HG03103 (cell line): ENCODE results near the gene KCNK4.
"Not testable (repeated sequence)": the region's sequence is repeated elsewhere in the genome, so short reads cannot be mapped to it uniquely, and the experiment has no call there.

Source experiments
- ATAC-seq: cut with Tn5 transposase; IDR thresholded peaks from one replicate; pipeline ENCODE4 v1.9.1; 2021; ENCODE audit warnings: low read depth; ENCODE audit not compliant: unreplicated experiment

Gene KCNK4

DNA sequence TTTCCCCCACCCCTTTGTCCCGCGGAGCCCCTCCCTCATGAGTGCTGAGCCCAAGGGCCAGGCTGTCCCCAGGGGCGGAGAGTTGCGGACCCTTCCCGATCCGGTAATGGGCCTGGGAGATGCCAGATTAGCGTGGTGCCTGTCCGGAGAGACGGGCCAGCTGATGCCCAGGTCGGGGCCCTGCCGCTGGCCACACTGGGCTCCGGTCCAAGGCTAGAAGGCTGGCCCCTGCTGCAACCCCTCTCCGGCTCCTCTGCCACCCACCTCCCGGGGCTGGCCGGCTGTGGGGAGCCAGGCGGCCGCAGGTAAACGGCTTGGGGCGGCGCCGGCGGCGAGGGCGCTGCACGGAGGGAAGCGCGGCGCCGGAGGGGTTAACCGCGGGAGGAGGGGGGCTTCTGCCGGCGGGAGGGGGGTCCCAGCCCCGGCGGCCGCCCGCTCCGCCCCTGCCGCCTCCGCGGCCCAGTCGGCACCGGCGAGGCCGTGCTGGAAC is at the start of gene KCNK4:
Gene KCNK4 (plus strand): TSS at position 41 of the 490 bp plus-strand sequence. CDS start 1,717 bp downstream, outside the sequence.
- no peak for ATAC-seq

DNA sequence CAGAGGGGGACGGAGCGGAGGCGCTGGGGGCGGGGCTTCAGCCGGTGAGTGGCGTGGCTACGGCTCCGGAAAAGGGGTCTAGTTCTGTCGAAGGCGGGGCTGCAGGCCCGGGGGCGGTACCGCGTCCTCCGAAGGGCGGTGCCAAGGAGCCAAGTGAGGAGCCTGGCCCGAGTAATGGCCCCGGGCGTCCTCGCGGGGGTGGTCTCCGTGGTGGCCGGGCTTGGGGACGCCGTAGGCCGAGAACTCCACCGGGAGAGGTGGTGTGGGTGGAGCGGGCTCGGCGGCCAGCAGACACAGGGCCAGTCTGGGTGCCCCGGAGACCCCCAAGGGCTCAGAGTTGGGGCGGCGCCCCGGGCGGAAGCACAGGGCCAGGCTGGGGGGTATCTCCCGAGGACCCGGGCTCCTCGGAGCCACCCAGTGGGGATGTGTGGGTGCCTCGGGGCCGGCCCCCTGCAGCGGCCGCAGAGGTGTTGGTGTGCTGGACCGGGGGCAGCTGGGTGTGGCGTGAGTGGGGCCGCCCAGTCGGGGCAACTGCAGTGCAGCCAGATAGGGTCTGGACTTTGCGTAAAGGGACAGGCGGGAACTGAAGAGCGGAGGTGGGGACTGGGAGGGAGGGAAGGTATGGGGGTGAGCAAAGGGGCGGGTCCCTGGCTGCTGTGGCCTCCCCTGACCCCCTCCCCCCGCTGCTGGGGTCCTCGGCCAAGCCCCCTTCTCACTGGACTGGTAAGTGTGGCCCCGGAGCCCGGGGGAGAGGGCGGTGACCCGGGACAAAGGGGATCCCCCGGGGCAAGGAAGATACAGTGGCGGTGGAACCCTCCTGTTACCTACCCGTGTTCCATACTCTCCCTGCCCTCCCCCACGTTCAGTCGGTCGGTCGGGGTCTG is 49.4 kb upstream of the KCNK4 start:
- peak; percentile 2 for ATAC-seq

DNA sequence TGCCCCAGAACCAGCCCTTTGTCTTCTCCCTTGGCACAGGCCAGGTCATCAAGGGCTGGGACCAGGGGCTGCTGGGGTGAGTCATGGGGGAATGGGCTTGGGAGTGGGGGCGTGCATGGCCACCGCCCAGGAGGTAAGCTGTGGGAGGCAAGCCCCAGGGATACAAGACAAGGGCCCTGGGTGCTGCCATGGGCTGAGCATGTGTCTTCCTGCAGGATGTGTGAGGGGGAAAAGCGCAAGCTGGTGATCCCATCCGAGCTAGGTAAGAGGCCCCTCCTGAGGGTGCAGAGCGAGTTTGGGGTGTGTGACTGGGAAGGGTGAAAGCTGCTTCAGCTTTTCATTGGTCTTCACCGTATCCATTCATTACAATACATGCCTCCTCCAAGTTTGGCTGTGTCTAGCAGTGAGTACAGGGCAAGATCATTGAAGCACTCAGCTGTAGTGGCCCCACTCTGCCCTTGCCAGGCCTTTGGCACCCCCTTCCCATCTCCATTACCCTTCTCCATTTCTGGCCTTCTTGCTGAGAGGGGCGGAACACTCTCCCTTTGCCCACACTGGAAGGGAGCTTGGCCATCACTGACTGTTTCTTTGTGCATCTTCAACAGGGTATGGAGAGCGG is 47.8 kb upstream of the KCNK4 start:
- no peak for ATAC-seq

DNA sequence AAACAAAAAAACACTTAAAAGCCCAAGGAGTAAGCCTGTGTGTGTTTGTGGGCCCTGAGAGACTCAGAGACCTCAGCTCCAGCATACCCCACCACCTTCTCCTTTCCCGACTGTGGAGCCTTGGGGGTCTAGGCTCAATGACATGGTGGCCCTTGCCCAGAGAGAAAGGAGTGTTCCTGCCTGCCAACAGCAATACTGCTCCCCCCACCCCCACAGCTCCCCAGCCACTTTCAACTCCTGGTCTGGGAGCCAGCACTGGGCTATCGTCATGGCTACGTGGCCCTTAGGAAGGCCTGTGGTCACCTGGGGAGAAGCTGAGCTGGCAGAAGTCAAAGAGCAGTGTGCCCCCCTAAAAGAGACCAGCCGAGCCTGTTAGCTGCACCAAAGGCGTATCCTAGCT is 47.0 kb upstream of the KCNK4 start:
- ATAC-seq, result no peak

DNA sequence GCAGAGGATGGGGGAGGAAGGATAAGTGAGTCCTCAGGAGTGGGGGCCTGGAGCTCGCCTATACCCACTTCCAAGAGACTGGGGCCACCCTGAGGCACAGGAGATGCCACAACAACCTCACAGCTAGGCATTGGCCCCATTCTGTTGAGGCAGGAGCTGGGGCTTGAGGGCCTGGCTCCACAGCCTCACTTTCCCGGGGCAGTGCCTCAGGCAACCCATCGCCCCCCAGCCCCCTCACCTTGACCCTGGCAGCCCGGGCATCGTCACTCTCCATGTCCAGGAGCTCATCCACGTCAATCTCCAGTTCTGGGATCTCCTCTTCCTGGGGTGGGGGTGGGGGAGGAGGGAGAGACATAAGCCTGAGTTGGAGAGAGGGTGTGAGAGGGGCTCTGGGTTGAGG is 46.1 kb upstream of the KCNK4 start:
- ATAC-seq, result no peak

DNA sequence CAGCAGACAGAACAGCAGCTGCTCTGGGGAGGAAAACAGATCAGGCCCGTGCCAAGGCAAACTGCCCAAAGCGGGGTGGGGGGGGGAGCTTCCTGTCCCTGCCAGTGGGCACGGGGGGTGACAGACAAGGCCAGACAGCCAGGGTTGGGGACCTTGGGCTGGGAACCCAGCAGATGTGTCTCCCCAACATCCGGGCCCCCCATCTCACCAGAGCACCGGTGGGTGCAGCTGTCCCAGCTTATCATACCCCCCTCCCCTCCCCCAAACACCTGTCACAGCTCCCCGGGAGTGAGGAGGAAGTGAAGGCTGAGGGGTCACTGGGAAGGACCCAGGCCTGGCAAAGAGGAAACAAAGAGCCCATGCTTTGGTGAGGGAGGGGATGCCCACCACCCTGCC is 45.7 kb upstream of the KCNK4 start:
- ATAC-seq, result no peak

DNA sequence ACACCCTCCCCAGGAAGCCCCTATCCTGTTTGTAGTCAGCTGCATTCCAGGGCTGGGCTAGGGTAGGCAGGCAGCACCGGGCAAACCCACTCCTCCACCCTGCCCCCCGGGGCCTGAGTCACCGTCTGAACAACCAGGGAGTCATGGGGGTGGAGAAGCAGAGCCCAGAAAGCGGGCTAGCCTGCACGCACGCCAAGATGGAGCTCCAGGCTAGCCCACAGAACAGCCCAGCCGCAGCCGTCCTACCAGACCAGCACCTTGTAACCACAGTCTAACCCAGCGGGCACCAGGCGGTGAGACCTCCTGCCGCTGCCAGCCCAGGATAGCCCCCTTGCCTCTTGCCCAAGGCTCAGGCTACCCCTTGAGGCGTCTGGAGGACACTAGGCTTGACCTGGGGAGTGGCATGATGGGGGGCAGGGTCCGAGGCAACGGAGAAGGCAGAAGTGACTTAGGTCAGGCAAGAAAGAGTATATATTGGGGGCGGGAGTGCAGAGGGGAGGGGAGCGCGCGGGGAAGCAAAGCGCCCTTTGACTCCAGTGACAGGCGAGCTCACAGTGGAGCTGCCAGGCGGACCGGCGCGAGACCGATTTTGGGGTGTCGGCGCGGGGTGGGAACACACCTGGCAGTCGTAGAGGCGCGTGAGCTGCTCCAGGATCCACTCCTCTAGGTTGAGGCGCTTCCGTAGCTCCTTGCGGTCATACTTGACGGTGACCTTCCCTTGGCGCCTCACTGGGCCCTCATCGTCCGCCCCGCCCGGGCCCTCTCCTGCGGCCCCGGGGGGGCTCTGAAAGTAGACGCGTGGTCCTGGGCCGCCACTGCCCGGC is 45.1 kb upstream of the KCNK4 start:
- no peak for ATAC-seq

DNA sequence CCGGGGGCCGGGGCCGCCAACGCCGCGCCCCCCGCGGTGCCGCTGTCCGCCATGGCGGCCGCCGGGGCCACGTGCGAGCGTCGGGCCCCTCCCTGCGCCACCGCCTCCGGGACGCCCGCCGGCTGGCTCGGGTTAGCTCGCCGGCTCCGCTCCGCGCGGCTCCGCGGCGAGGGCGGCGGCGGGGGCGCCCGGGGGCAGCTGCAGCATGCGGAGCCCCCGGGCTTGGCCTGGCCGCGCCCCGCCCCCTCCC is 44.6 kb upstream of the KCNK4 start:
- not testable (repeated sequence) for ATAC-seq

DNA sequence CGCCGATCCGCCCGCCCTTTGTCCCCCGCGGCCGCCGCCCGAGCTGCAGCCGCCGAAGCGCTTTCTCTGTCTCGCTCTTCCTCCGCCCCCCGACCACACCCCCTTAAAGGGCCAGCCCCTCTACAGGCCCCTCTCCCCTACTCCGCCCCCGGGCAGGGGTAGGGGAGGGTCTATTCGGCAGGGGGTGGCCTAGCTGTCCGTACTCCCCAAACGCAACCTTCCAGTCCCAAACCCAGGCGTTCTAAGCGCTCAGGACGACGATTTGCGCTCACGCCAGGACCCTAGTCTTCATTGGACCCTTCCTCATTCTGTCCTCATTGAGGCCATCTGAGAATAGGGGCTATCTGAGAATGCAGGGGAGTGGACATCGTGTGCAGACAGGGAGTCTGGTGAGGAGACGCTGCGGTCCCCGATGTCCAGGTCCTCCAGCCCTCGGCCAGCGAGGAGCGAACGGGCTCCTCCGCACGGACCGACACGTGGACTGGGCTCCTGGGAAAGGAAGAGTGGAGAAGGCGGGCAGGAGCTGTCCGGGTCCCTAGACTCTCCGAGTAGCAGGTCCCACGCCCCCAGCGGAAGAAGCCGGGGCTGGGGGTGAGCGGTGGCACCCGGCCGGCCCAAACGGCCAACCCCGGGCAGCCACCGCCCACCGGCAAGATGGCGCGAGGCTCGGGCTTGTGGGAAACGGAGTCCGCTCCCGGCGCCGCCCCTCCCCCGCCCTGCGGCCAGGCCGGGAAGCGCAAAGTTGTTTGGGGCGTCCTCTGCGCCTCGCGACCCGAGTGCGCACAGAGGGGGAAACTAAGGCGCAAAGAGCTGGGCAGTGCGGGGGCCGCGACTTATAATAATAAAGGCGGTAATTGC is 44.0 kb upstream of the KCNK4 start, which contains the start of gene PPP1R14B:
Gene PPP1R14B (minus strand): TSS at position 73 of the 858 bp plus-strand sequence. CDS start 270 bp downstream, outside the sequence.
- no peak for ATAC-seq

DNA sequence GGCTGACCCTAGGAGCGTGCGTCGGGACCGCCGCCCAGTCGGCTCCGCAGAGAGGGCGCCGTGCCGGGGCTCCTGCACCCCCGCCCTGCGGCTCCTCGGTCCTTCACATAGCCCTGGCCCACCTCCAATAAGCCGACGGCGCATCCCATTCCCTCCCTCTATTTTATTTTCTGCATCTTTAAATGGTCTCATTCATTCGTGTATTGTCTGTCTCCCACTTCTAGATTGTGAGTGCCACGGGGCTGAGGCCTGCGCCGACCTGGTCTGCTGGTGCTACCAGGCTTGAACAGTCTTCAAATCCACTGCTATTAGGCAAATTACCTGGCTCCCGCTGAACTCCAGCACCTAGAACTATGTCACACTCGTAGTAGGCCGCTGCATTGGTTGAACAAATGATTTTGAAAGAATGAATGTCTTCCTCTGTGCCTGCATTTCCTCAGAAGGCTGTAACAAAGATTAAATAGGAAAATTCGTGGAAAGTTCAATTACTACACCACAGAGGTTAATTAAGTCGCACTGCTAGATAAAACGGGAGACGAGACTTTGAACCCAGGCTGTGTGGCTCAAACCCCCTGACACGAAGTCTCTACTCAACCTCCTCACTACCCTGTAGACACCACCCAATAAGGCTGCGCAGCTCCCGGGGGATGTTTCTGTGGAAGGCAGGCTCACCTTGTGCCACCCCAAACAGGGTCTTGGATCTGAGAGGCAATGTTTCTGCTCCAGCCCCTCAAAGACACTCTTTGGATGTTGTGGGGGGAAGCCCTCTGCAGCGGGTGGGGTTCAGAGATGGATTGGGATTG is 43.2 kb upstream of the KCNK4 start:
- no peak for ATAC-seq

DNA sequence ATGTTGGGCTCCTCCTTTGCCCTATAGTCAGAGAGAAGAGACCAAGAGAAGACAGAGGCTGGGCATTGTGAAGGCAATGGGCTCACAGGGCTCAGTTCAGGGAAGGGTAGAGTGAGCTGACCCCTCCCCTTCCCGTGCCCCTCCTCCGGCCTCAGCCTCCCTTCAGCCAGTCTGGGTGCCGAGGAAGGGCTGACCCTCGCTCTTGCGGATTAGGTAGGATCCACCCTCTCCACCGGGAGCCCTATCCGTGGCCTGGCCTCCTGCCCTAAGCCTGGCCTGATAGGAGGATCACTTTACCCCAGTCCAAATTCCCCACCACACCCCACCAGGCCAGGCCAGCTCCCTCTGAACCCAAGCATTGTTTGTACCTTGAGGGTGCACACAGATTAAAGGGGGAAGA is 42.5 kb upstream of the KCNK4 start:
- no peak for ATAC-seq

DNA sequence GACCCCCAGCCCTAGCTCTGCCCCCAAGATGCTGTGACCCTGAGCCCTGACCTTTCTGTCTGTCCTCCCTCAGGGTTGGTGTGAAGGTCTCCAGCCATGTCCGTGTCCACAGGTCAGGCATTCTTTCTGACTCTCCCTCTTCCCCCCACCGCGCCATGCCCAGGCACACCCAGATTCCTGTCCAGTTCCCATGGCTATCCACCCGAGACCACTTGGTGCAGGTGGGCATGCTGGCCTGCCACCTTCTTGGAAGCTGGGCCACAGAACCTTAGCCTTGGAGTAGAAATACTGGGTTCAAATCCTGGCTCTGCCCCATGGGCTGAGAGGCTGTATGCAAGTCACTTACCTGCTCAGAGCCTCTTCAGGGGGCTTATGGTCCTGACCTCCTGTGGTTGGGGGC is 42.1 kb upstream of the KCNK4 start:
- ATAC-seq, result no peak

DNA sequence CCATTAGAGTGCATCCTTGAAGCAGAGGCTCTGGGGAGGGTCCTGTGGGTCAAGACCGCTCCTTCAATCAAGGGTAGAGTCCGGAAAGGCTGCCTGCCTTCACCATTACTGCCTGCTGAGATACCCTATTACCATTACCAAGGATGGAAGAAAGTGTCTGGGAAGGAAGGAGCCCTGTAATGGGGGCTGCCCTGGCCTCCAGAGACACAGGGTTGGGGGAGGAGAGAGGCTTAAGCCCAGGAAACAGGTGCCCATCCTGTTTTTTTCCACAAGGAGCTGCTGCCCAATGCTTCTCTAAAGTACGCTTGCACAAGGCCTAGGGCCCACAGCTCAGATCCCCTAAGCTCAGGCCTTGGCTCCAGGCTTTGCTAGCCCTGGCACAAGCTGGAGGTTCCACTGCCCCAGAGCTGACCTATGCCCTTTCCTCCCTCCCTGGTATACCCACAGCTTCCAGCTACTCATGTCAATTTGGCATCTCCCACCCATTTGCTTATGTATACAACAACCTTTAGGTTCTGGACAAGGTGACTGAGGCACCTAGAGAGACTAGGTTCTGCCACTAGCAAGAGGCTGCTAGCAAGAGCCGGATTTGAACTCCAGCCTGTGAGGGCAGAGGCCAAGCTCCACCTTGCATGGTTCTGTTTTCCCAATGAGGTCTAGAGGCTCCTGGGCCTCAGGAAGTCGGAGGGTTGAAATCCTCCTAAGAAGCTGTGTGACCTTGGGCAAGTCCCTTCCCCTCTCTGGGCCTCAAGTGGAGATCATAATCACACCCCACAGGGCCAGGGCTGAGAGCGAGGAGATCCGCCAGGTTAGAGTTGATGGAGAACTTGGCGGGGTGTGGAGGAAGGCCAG is 41.3 kb upstream of the KCNK4 start:
- ATAC-seq, result no peak

DNA sequence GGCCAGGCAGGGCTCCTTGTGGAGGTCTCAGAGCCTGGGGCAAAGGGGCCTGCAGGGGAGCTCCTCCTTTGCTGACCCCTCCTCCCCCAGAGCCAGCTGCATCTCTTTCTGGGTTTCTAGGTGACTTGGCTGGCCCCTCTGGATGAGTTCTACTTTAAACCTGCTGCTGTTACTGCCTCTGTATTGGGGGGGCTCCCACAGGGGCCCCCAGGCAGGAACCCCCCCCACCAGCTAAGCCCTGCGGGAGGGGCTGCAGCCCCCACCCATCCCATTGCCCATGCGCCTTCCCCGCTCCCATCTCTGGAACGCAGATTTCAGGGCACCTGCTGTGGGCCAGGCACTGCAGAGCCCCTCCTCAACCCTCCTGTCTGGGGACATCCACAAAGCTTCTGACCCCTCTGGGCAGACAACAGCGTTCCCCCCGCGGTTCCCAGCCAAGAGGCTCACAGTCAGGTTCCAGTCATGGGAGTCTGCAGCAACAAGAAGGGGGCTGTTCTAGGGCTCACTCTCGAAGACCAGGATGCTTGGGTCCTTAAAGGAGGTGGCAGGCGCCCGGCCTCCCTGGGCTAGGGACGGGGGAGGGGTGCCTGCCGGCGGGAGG is 40.6 kb upstream of the KCNK4 start:
- ATAC-seq, result no peak

DNA sequence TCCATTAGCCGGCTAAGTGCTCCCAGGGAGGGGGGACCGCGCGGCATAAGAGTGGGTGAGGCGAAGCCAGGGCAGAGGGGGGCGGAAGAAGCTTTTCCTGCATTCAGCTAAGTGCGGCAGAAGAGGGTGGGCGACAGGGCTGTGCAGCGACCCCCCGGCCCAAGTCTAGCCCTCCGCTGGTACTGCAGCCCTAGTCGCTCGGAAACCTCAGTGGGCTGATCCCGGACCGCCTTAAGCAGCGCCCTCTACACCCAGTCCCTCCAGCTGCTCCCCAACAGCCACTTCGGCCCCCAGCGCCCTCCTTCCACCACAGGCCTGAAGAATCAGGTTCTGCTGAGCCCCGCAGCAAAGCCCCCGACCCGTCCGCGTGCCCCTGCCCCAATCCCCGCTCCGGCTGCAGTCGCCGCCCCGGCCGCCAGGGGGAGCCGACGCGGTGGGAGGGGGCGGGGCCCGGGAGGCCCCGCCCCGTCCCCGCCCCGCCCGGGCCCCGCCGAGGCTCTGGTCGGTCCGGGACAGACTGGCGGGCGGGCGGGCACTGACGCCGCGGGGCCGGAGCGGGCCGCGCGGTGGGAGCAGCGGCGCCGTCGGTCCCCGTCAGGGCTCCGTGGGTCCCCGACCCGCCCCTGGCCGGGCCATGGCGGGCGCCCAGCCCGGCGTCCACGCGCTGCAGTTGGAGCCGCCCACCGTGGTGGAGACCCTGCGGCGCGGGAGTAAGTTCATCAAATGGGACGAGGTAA is 39.9 kb upstream of the KCNK4 start, which contains the start of gene PLCB3:
Gene PLCB3 (plus strand): TSS at position 515 of the 737 bp plus-strand sequence. CDS start 120 bp downstream, at position 635.
- no peak for ATAC-seq

DNA sequence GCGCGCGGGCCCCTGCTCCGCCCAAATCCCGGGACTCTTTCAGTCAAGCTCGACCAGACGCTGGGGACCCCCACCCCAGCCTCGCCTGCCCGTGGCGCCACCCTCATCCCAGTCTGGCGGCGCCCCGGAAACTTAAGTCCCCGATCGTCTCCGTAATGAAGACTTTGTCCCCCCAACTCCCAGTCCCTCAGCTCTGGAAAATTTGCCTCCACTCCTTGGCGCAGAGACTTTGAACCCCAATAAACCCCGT is 39.4 kb upstream of the KCNK4 start:
- ATAC-seq, result no peak

DNA sequence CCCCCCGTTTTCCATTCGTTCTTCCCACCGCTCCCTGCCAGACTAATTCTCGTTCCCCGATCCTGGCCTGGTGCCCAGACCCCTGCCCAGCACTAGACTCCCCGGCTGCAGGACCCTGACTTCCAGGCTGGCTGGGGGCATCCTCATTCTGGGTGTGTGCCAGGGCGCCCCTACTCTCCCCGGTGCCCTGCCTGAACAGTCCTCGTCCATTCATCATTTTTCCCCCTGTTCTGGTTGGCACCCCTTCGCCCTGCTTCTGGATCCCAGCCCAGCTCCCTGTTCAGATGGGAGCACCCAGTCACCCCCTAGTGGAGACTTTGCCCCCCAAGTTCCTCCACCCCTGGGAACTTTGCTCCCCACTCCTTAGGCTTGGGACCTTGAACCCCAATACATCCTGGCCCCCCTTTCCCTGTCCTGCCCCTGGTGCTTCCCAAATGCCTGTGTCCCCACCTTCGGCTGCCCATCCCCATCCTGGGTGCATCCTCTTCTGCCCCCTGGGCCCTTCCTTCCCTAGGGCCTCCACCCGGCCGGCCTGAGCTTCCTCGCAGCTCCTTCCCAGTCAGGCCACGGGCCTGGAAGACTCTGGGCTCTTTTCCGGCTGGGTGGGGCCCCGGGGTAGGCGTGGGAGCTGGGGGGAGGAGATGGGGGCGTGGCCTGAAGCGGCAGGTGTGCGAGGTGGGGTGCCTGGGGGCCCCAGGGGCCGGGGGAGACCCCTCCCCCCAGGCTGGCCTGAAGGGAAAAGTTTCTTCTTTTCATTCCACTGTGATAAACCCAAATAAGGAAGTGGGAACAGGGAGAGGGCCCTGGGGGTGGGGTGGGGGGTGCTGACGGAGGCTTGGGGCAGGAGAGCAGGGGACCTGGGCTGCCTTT is 38.9 kb upstream of the KCNK4 start:
- ATAC-seq, result no peak
